Stimulated activated CD4-positive, alpha-beta T cell treated with anti-CD3 and anti-CD28 coated beads, Interleukin-15, amount 100 ng/mL, for 1 hour (primary cell): ENCODE results near the gene AHNAK2.
"Not testable (repeated sequence)": the region's sequence is repeated elsewhere in the genome, so short reads cannot be mapped to it uniquely, and the experiment has no call there.

Experiments
- DNase-seq, 2 donors: peaks; one replicate each; pipeline ENCODE4 v3.0.0-alpha.2; 2020; ENCODE audit warnings: low read depth in 1 of 2, low spot score in 1 of 2

Gene AHNAK2

GRCh38 chr14:104928391-104929133 is 49.6 kb downstream of the AHNAK2 start:
- no peak for DNase-seq

GRCh38 chr14:104927901-104928300 is 50.3 kb downstream of the AHNAK2 start:
- no peak for DNase-seq

- DNase-seq: no peak
These were observed 50.8 kb downstream of the AHNAK2 start for GRCh38 chr14:104927432-104927816.

DNA sequence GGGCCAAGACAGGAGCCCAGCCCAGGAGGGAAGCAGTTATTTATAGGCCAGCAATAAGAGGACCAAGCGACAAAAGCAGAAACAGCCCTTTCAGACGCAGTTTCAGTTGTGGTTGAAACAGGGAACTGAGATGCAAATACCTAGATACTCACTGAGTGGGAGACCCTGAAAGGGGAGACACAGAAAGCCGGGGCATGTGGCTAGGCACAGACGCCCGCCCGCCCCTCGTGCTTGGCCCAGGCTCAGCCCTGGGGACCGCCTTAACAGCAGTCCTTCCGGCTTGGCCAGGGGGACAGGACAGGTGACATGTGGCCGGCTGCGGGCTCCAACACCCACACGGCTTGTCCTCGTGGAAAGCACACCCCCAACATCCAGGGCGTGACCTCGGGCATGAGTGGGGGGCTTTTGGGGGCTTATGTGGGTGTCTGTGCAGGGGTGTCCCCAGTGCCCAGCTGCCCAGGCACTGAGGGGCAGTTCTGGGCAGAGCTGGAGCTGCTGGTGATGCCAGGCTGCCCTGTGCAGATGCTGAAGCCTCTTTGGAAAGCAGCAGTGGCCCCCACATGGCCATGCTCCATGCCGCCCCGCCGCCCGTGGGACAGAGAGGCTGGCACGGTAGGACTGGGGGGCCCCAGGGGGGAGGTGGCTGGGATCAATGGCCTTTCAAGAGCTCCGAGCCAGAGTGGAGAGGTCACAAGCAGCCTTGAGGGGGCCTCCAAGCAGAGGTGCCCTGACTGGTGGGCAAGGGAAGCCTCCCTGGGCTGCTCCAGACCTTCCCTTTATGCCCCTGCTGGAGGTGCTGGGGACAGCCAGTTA is 51.3 kb downstream of the AHNAK2 start:
- DNase-seq: no peak

GRCh38 chr14:104925855-104926609 is 52.1 kb downstream of the AHNAK2 start:
- no peak for DNase-seq

- no peak for DNase-seq
These were observed 52.8 kb downstream of the AHNAK2 start for GRCh38 chr14:104925214-104925854.

- DNase-seq: no peak
These were observed 53.6 kb downstream of the AHNAK2 start, which contains the start of gene PLD4 for GRCh38 chr14:104924421-104925213. Gene PLD4 (plus strand): TSS chr14:104924879. CDS start chr14:104927141, 2,262 bp downstream.

- no peak for DNase-seq
These were observed 54.3 kb downstream of the AHNAK2 start for GRCh38 chr14:104923640-104924420.

DNA sequence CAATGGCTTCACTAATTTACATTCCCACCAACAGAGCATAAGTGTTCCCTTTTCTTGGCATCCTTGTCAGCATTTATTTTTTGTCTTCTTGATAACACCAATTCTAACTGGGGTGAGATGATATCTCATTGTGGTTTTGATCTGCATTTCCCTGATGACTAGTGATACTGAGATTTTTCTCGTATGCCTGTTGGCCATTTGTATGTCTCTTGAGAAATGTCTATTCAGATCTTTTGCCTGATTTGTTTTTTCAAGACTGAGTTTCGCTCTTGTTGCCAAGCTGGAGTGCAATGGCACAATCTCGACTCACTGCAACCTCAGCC is 58.2 kb downstream of the AHNAK2 start:
- no peak for DNase-seq

DNA sequence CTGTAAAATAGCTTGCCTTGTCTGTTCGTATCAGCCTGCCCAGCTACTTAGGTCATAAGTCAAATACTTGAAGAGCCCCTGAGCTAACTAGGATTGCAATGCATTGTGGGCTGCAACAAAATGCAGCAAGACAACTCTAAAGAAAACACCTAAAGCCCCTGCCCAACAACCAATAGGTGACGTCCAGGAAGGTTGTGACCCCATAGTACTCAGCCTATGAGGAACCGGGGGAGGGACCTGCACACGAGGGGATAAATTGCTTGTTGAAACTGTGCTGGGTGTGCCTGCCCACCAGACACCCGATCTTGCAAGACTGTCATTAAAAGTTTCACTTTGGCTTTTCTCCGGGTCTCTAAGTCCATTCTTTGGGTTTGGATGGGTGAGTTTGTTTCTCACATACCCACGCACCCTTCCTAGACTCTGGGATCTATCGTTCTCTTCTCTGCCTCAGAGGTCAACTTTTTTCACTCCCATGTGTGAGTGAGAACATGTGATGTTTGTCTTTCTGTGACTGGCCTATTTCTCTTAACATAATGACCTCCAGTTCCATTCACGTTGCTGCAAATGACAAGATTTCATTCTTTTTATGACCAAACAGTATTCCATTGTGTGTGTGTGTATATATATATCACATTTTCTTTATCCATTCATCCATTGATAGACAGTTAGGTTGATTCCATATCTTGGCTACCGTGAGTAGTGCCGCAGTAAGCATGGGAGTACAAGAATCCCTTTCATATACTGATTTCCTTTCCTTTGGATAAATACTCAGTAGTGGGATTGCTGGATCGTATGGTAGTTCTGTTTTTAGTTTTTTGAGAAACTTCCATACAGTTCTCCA is 58.8 kb downstream of the AHNAK2 start:
- DNase-seq: not testable (repeated sequence)

GRCh38 chr14:104917993-104918392 is 60.2 kb downstream of the AHNAK2 start:
- DNase-seq: no peak

DNA sequence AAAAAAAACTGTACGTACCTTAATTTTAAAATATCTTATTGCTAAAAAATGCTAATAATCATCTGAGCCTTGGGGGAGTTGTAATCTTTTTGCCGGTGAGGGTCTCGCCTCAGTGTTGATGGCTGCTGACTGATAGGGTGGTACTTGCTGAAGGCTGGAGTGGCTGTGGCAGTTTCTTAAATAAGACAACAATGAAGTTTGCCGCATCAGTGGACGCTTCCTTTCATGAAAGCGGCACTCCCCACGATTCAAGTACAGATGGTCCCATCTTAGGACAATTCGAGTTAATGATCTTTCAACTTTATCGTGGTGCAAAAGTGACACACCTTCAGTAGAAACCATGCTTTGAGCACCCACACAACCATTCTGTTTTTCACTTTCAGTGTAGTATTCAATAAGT is 61.1 kb downstream of the AHNAK2 start:
- DNase-seq: no peak

DNA sequence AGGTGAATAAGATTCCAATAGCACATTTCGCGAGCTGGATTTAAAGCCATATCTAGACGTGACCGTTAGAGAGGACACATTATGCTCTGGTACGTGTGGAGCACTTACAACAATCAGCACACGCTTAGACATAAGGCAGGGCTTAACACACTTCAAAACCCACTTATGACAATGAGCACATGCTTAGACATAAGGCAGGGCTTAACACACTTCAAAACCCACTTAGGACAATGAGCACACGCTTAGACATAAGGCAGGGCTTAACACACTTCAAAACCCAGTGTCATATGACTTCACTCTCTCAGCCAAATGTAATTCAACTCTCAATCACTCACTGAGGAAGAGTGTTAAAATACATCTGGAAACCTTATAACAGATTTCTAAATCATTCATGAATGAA is 64.7 kb downstream of the AHNAK2 start:
- no peak for DNase-seq

DNA sequence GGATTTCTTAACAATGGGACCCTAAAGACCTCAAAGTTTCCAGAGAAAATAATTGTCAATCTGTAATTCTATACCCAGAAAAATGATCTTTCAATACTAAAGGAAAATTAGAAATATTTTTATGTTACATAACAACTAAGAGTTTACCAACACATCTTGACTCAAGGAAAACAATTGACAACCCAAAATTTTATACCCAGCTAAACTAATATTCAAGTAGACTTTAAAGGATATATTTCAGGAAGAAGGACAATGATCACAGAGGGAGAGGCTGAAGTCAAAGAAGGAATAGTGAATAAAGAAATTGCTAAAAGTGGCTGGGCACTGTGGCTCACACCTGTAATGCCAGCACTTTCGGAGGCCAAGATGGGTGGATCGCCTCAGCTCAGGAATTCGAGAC is 66.1 kb downstream of the AHNAK2 start:
- no peak for DNase-seq

DNA sequence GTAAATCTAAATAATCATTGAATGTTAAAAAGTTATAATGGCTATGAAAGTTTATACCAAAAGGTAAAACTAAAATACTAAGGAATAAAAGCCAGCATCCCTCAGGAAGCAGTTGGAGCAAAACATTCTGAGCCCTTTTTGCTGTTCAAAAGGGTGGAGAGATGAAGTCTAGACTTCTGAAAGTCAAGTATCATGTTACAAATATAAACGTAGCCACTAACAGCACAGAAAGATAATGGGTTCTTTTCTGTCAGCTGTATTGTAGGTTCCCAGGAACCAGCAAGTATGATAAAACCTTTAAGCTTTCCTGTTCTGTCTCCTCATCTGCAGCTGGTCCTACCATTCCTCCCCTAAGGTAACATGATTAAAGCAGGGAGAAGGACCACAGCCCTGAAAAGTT is 69.9 kb downstream of the AHNAK2 start:
- DNase-seq: no peak

- not testable (repeated sequence) for DNase-seq
These were observed 72.6 kb downstream of the AHNAK2 start for GRCh38 chr14:104905579-104905933.

DNA sequence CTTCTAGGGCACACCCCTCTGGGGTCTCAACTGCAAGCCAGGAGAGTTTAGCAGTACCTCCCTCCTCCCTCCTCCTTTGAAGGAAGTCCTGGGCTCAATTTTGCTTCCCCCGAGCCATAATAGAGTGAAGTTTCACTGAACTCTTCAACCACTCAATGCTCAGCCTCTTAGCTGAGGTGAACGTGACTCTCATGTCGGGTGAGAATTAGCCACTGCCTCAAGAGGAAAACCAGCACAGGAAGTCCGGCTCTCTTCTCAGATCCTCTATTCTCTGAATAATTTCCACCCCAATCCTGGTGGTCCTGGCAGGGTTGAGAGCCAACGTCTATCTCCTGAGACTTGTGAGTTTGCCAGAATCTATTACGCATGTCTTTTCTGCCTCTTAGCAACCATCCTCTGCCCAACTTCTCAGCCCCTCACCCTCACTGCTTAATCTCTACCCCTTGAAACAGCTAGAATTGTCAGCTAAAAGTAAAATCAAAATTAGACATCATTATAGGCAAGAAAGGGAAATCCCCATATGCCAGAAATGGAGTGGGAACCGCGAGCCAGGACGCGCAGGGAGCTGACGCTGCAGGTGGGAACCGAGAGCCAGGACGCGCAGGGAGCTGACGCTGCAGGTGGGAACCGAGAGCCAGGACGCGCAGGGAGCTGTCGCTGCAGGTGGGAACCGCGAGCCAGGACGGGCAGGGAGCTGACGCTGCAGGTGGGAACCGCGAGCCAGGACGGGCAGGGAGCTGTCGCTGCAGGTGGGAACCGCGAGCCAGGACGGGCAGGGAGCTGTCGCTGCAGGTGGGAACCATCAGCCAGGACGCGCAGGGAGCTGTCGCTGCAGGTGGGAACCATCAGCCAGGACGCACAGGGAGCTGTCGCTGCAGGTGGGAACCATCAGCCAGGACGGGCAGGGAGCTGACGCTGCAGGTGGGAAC is 73.3 kb downstream of the AHNAK2 start:
- not testable (repeated sequence) for DNase-seq

- DNase-seq: no peak
These were observed 74.2 kb downstream of the AHNAK2 start for GRCh38 chr14:104903990-104904389.
